H9 (cell line): Measurements from ENCODE around the gene MANSC4. TPM values are rescaled to one million over a fixed set of nuclear protein-coding genes. Genes with fewer than 3 reads are reported as not detected.

ENCODE experiments used
- DNase-seq: peaks from one replicate; pipeline ENCODE4 v3.0.0-alpha.2; 2017
- H2AFZ ChIP-seq: one replicate; pipeline ENCODE4 v1.6.1; 2013; ENCODE audit warnings: mild to moderate bottlenecking, low read length, control low read depth, moderate library complexity
- H2AK5ac ChIP-seq: 2 replicates; pipeline ENCODE4 v1.6.1; 2013; ENCODE audit warnings: low read length, control low read depth, mixed read lengths; ENCODE audit not compliant: insufficient read length
- H2BK120ac ChIP-seq: one replicate; pipeline ENCODE4 v1.6.1; 2013; ENCODE audit warnings: low read depth, mild to moderate bottlenecking, low read length, control low read depth, inconsistent platforms; ENCODE audit not compliant: poor library complexity, severe bottlenecking
- H2BK12ac ChIP-seq: 2 replicates; pipeline ENCODE4 v1.6.1; 2013; ENCODE audit warnings: low read length, control low read depth, mixed read lengths, low read depth; ENCODE audit not compliant: insufficient read length
- H2BK15ac ChIP-seq: 2 replicates; pipeline ENCODE4 v1.6.1; 2013; ENCODE audit warnings: low read depth, low read length, control low read depth
- H2BK20ac ChIP-seq: one replicate; pipeline ENCODE4 v1.6.1; 2013; ENCODE audit warnings: low read depth, mild to moderate bottlenecking, low read length, control low read depth, inconsistent platforms; ENCODE audit not compliant: poor library complexity, severe bottlenecking
- H2BK5ac ChIP-seq: 2 replicates; pipeline ENCODE4 v1.6.1; 2013; ENCODE audit warnings: low read length, control low read depth, mixed read lengths; ENCODE audit not compliant: insufficient read length
- H3K14ac ChIP-seq: 2 replicates; pipeline ENCODE4 v1.6.1; 2013; ENCODE audit warnings: low read length, control low read depth; ENCODE audit not compliant: insufficient read depth
- H3K18ac ChIP-seq: 2 replicates; pipeline ENCODE4 v1.6.1; 2013; ENCODE audit warnings: low read depth, mild to moderate bottlenecking, mixed read lengths, low read length, control low read depth; ENCODE audit not compliant: insufficient read length
- H3K23ac ChIP-seq: 2 replicates; pipeline ENCODE4 v1.6.1; 2013; ENCODE audit warnings: low read length, control low read depth, mixed read lengths, low read depth; ENCODE audit not compliant: insufficient read length
- H3K23me2 ChIP-seq: 2 replicates; pipeline ENCODE4 v1.6.1; 2013; ENCODE audit warnings: low read depth, mild to moderate bottlenecking, mixed read lengths, low read length, control low read depth; ENCODE audit not compliant: insufficient read length, poor library complexity, severe bottlenecking
- H3K27ac ChIP-seq: 2 replicates; pipeline ENCODE4 v1.5.1; 2013; ENCODE audit warnings: low read length, control low read depth, mixed read lengths, low read depth; ENCODE audit not compliant: insufficient read length
- H3K27me3 ChIP-seq: 2 replicates; pipeline ENCODE4 v1.6.1; 2013; ENCODE audit warnings: low read length, control low read depth, inconsistent platforms; ENCODE audit not compliant: insufficient read depth
- H3K4ac ChIP-seq: 2 replicates; pipeline ENCODE4 v1.6.1; 2013; ENCODE audit warnings: low read depth, mild to moderate bottlenecking, control low read depth, inconsistent platforms, low read length, moderate library complexity
- H3K4me1 ChIP-seq: 2 replicates; pipeline ENCODE4 v1.6.1; 2013; ENCODE audit warnings: low read length, control low read depth, inconsistent platforms; ENCODE audit not compliant: insufficient read depth
- H3K4me2 ChIP-seq: 2 replicates; pipeline ENCODE4 v1.6.1; 2013; ENCODE audit warnings: low read length, control low read depth, mixed read lengths; ENCODE audit not compliant: insufficient read length, insufficient read depth
- H3K56ac ChIP-seq: 2 replicates; pipeline ENCODE4 v1.6.1; 2013; ENCODE audit warnings: low read depth, mild to moderate bottlenecking, mixed read lengths, low read length, control low read depth; ENCODE audit not compliant: insufficient read length
- H3K79me1 ChIP-seq: 2 replicates; pipeline ENCODE4 v1.6.1; 2013; ENCODE audit warnings: low read depth, mild to moderate bottlenecking, moderate library complexity, low read length, control low read depth, inconsistent platforms; ENCODE audit not compliant: insufficient read depth, poor library complexity, severe bottlenecking
- H3K79me2 ChIP-seq: 2 replicates; pipeline ENCODE4 v1.6.1; 2013; ENCODE audit warnings: low read length, control low read depth, inconsistent platforms; ENCODE audit not compliant: insufficient read depth
- H3K9ac ChIP-seq: 2 replicates; pipeline ENCODE4 v1.6.1; 2013; ENCODE audit warnings: low read length, control low read depth, mixed read lengths; ENCODE audit not compliant: insufficient read length; ENCODE audit errors: extremely low read depth
- H3K9me3 ChIP-seq: one replicate; pipeline ENCODE4 v1.6.1; 2013; ENCODE audit warnings: low read depth, low read length, inconsistent platforms; ENCODE audit not compliant: control insufficient read depth
- H3T11ph ChIP-seq: one replicate; pipeline ENCODE4 v1.6.1; 2013; ENCODE audit warnings: mild to moderate bottlenecking, low read length, control low read depth, inconsistent platforms
- H4K20me1 ChIP-seq: one replicate; pipeline ENCODE4 v1.6.1; 2013; ENCODE audit not compliant: control insufficient read depth, insufficient read length, insufficient read depth
- H4K5ac ChIP-seq: 2 replicates; pipeline ENCODE4 v1.6.1; 2013; ENCODE audit warnings: low read depth, mild to moderate bottlenecking, mixed read lengths, low read length, control low read depth; ENCODE audit not compliant: insufficient read length
- H4K8ac ChIP-seq: replicated peaks from 2 replicates; pipeline ENCODE4 v1.6.1; 2013; ENCODE audit warnings: low read length, control low read depth, mixed read lengths, low read depth; ENCODE audit not compliant: insufficient read length
- H4K91ac ChIP-seq: 2 replicates; pipeline ENCODE4 v1.6.1; 2013; ENCODE audit warnings: low read depth, mild to moderate bottlenecking, moderate library complexity, mixed read lengths, low read length, control low read depth; ENCODE audit not compliant: insufficient read length
- H3K27ac Mint-ChIP-seq, 3 experiments: 2 replicates in 2 of 3; 3 replicates in 1 of 3; pipeline ENCODE4 v1.8.0; 2020 to 2021; ENCODE audit warnings: mixed read lengths in 3 of 3, mild to moderate bottlenecking in 1 of 3, moderate library complexity in 1 of 3
- H3K27me3 Mint-ChIP-seq: 2 replicates; pipeline ENCODE4 v1.8.0; 2021; ENCODE audit warnings: low read depth, mild to moderate bottlenecking, moderate library complexity, mixed read lengths
- H3K36me3 Mint-ChIP-seq, 3 experiments: 2 replicates in 2 of 3; 3 replicates in 1 of 3; pipeline ENCODE4 v1.8.0; 2020 to 2021; ENCODE audit warnings: low read depth in 3 of 3, mixed read lengths in 3 of 3; ENCODE audit not compliant: insufficient read depth in 1 of 3
- H3K4me1 Mint-ChIP-seq, 2 experiments: 2 replicates each; pipeline ENCODE4 v1.8.0; 2020; ENCODE audit warnings: mixed read lengths in 2 of 2
- H3K4me3 Mint-ChIP-seq, 2 experiments: 2 replicates in 1 of 2; 3 replicates in 1 of 2; pipeline ENCODE4 v1.8.0; 2020 to 2021; ENCODE audit warnings: mild to moderate bottlenecking in 2 of 2, mixed read lengths in 2 of 2, moderate library complexity in 1 of 2
- H3K9me3 Mint-ChIP-seq, 2 experiments: 2 replicates in 1 of 2; 3 replicates in 1 of 2; pipeline ENCODE4 v1.8.0; 2020; ENCODE audit warnings: mild to moderate bottlenecking in 2 of 2, mixed read lengths in 2 of 2, moderate library complexity in 1 of 2
- WGBS: extraction: QIAGEN DNeasy Blood & Tissue Kit; methylation state at CpG from one replicate; pipeline ENCODE4 v1.1.7; 2013; ENCODE audit warnings: missing lambda C conversion rate, low lambda C conversion rate, mixed read lengths; ENCODE audit not compliant: insufficient read length; ENCODE audit errors: extremely low coverage; 5-methylcytosine and 5-hydroxymethylcytosine counted together
- total RNA-seq: library from RNA; stranded (reverse); gene quantifications from 2 replicates; pipeline ENCODE4 v1.2.1, GENCODE V29; 2021
- TF ChIP-seq, protein P1 (sequence below): fragments of 200-600 bp; sonication (generic); conservative IDR thresholded peaks from 3 replicates; pipeline ENCODE4 v1.8.0; 2021; ENCODE audit warnings: antibody characterized with exemption, mild to moderate bottlenecking

The MANSC4 gene
- total RNA-seq, 1 experiment from 2014 or later: not detected

DNA sequence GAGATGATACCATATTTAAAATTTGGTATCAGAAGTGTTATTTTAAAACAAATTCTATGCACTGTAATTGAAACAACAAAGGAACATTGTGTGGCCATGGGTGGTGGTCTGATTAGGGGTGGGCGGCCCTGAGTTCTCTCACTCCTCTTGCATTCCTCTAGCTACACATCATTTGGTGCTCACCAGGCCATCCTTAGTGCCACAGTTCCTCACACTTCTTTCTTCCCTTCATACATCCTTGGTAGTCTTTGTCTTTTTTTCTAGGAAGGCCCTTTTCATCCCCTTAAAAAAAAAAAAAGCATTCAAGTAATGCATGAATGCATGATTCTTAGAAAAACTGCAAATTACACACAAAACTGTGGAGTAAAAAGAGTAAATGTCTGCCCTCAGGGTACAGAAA lies 2.4 kb upstream of the MANSC4 start:
- H3K4me1 Mint-ChIP-seq: peaks cover 33 to 36% of the 10 kb centered on the region in 2 experiments
- no peak overlapping the region for H3K27ac ChIP-seq

More for the DNA sequence above, 2.4 kb upstream of the MANSC4 start:
- peaks cover 3% of the 10 kb centered on the region; the same call in 1 of the 2 replicates for H3K4me1 ChIP-seq
- no CpG with 5 or more reads among the region's 1 CpG for WGBS
- no peak overlapping the region for H2BK12ac ChIP-seq
- no peaks in the 10 kb centered on the region for H3K79me1 ChIP-seq
- H2BK20ac ChIP-seq: no peak overlapping the region
- H3K14ac ChIP-seq: no peak overlapping the region
- H3K18ac ChIP-seq: no peak overlapping the region
- no peak overlapping the region for H2BK5ac ChIP-seq
- TF ChIP-seq, protein P1, sequence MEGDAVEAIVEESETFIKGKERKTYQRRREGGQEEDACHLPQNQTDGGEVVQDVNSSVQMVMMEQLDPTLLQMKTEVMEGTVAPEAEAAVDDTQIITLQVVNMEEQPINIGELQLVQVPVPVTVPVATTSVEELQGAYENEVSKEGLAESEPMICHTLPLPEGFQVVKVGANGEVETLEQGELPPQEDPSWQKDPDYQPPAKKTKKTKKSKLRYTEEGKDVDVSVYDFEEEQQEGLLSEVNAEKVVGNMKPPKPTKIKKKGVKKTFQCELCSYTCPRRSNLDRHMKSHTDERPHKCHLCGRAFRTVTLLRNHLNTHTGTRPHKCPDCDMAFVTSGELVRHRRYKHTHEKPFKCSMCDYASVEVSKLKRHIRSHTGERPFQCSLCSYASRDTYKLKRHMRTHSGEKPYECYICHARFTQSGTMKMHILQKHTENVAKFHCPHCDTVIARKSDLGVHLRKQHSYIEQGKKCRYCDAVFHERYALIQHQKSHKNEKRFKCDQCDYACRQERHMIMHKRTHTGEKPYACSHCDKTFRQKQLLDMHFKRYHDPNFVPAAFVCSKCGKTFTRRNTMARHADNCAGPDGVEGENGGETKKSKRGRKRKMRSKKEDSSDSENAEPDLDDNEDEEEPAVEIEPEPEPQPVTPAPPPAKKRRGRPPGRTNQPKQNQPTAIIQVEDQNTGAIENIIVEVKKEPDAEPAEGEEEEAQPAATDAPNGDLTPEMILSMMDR: no peak
- Mint-ChIP-seq H3K27ac (peak overlapping the region in 2 of 3 experiments; percentile 37 to 55; a peak in 2 of 7 replicates), H3K9me3 (no peaks in the 10 kb centered on the region), H3K4me3 (peak overlapping the region; percentile 75 to 83), H3K36me3 (peaks cover 6 to 38% (median 16%) of the 10 kb centered on the region in 3 experiments), H3K27me3 (no peaks in the 10 kb centered on the region; the same call in 1 of the 2 replicates)
- no peak overlapping the region for H2BK120ac ChIP-seq
- no peak overlapping the region for H3K4me2 ChIP-seq
- no peaks in the 10 kb centered on the region for H3K9me3 ChIP-seq
- no peak overlapping the region for H4K8ac ChIP-seq
- no peak overlapping the region for H3K56ac ChIP-seq
- no peak overlapping the region for H2BK15ac ChIP-seq
- no peak overlapping the region for H3K23ac ChIP-seq
- no peak overlapping the region for H2AFZ ChIP-seq
- H4K20me1 ChIP-seq: no peaks in the 10 kb centered on the region
- no peak overlapping the region for H2AK5ac ChIP-seq
- no peak overlapping the region for H4K5ac ChIP-seq
- H3K23me2 ChIP-seq: peaks cover 11% of the 10 kb centered on the region
- no peak overlapping the region for H3K4ac ChIP-seq
- H4K91ac ChIP-seq: no peak overlapping the region
- H3T11ph ChIP-seq: no peak overlapping the region
- H3K79me2 ChIP-seq: peaks cover 6% of the 10 kb centered on the region; the same call in 1 of the 2 replicates
- H3K9ac ChIP-seq: no peak overlapping the region
- no peaks in the 10 kb centered on the region for H3K27me3 ChIP-seq
- no peak for DNase-seq
